OCI-LY3 (cell line): ENCODE results near the gene TPBGL.
A peak's percentile ranks its signal among the peaks of the same experiment; 100 is the strongest.

Experiments used
- H2AFZ ChIP-seq: fragments of 200-600, 300-600 bp; shearing (Covaris generic); 2 replicates; pipeline ENCODE4 v1.6.0; 2014; ENCODE audit warnings: antibody characterized with exemption, low read depth, low read length
- H3K27ac ChIP-seq: fragments of 200-600, 300-600 bp; sonication (generic); 2 replicates; pipeline ENCODE4 v1.5.1; 2014; ENCODE audit warnings: mild to moderate bottlenecking, low read length, moderate library complexity, mixed read lengths
- H3K27me3 ChIP-seq: fragments of 200-600, 300-600 bp; sonication (generic); 2 replicates; pipeline ENCODE4 v1.6.1; 2014; ENCODE audit warnings: low read depth, low read length, mixed read lengths
- H3K36me3 ChIP-seq: fragments of 200-600, 300-600 bp; sonication (generic); replicated peaks from 2 replicates; pipeline ENCODE3; 2014; ENCODE audit warnings: low read depth, low read length, mixed read lengths
- H3K4me1 ChIP-seq: fragments of 300-600, 200-600 bp; sonication (generic); 2 replicates; pipeline ENCODE4 v1.6.1; 2014; ENCODE audit warnings: low read length, mixed read lengths
- H3K4me2 ChIP-seq: fragments of 200-600, 300-600 bp; sonication (generic); 2 replicates; pipeline ENCODE4 v1.6.1; 2014; ENCODE audit warnings: low read length, mixed read lengths
- H3K4me3 ChIP-seq: fragments of 300-600, 200-600 bp; sonication (generic); 2 replicates; pipeline ENCODE4 v1.5.1; 2014; ENCODE audit warnings: antibody characterized with exemption, mild to moderate bottlenecking, low read length, moderate library complexity
- H3K79me2 ChIP-seq: fragments of 300-600, 200-600 bp; shearing (Covaris generic); 2 replicates; pipeline ENCODE4 v1.6.1; 2014; ENCODE audit warnings: mild to moderate bottlenecking, low read length, mixed read lengths
- H3K9ac ChIP-seq: fragments of 300-600, 200-600 bp; shearing (Covaris generic); 2 replicates; pipeline ENCODE4 v1.6.0; 2014; ENCODE audit warnings: mild to moderate bottlenecking, low read length, moderate library complexity
- H3K9me3 ChIP-seq: fragments of 200-600, 300-600 bp; shearing (Covaris generic); 2 replicates; pipeline ENCODE4 v1.6.1; 2014; ENCODE audit warnings: low read length, mixed read lengths; ENCODE audit not compliant: insufficient read depth
- H4K20me1 ChIP-seq: fragments of 200-600, 300-600 bp; sonication (generic); 2 replicates; pipeline ENCODE4 v1.6.1; 2016; ENCODE audit warnings: low read length, mixed read lengths; ENCODE audit not compliant: insufficient read depth
- CTCF ChIP-seq: fragments of 200-600, 300-600 bp; sonication (generic); IDR thresholded peaks from 2 replicates; pipeline ENCODE4 v1.5.1; 2014; ENCODE audit warnings: antibody characterized with exemption, low read length, low read depth
- EZH2phosphoT487 ChIP-seq: fragments of 200-600 bp; shearing (Covaris generic); IDR thresholded peaks from 2 replicates; pipeline ENCODE4 v1.6.1; 2018; ENCODE audit warnings: antibody characterized with exemption, mixed run types, low read depth

Gene TPBGL

DNA sequence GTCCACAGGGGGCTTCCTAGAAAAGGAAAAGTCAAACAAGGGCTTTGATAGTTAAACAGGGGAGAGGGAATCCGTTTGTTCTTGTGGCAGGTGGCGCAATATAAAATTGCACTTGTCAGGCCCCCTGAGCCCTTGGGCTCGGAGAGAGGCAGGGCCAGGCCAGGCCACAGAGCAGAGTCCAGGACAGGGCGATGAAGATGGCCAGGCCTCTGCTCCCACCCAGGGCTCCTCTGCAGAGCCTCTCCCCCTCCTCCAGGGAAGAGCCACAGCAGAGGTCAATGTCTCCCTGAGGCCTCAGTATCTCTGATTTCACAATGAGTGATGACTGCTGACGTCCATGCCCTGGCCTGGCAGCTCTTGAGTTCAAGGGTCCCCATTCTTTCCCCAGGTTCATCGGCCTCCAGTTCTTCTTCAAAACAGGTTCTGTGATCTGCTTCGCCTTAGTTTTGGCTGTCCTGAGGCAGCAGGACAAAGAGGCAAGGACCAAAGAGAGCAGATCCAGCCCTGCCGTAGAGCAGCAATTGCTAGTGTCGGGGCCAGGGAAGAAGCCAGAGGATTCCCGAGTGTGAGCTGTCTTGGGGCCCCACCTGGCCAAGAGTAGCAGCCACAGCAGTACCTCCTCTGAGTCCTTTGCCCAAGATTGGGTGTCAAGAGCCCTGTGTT lies 36.4 kb upstream of the TPBGL start:
- Histone ChIP-seq H3K36me3 (no peaks in the 10 kb centered on the region), H3K9ac (no peak overlapping the region), H4K20me1 (no peaks in the 10 kb centered on the region)

GRCh38 chr11:75204685-75205563 lies 35.6 kb upstream of the TPBGL start:
- no peaks in the 10 kb centered on the region for H4K20me1 ChIP-seq
- H3K27me3 ChIP-seq: peaks cover 7% of the 10 kb centered on the region
- no peaks in the 10 kb centered on the region for H3K9me3 ChIP-seq
- no peak overlapping the region for H2AFZ ChIP-seq
- H3K4me2 ChIP-seq: peak overlapping the region; percentile 11; the same call in 1 of the 2 replicates
- no peak overlapping the region for H3K27ac ChIP-seq
- H3K4me1 ChIP-seq: peaks cover 6% of the 10 kb centered on the region
- H3K36me3 ChIP-seq: no peaks in the 10 kb centered on the region
- H3K4me3 ChIP-seq: no peak overlapping the region
- H3K9ac ChIP-seq: no peak overlapping the region
- no peaks in the 10 kb centered on the region for H3K79me2 ChIP-seq
- TF ChIP-seq CTCF (peak; percentile 99), EZH2phosphoT487 (no peak)

More for the DNA sequence above, 36.4 kb upstream of the TPBGL start:
- no peak for TF ChIP-seq CTCF
- no peak for TF ChIP-seq EZH2phosphoT487
- Histone ChIP-seq H3K4me2 (no peak overlapping the region), H3K4me3 (no peak overlapping the region), H3K27ac (no peak overlapping the region), H3K9me3 (no peaks in the 10 kb centered on the region), H3K4me1 (peaks cover 6% of the 10 kb centered on the region), H3K27me3 (peaks cover 2% of the 10 kb centered on the region; the same call in 1 of the 2 replicates), H3K79me2 (no peaks in the 10 kb centered on the region), H2AFZ (no peak overlapping the region)

- H3K4me2 ChIP-seq: no peak overlapping the region
- no peak overlapping the region for H3K27ac ChIP-seq
- no peak overlapping the region for H2AFZ ChIP-seq
- H3K27me3 ChIP-seq: peaks cover 7% of the 10 kb centered on the region
- no peaks in the 10 kb centered on the region for H3K36me3 ChIP-seq
- no peak overlapping the region for H3K4me3 ChIP-seq
- H3K4me1 ChIP-seq: peaks cover 6% of the 10 kb centered on the region
- no peak overlapping the region for H3K9ac ChIP-seq
- no peaks in the 10 kb centered on the region for H4K20me1 ChIP-seq
- H3K79me2 ChIP-seq: no peaks in the 10 kb centered on the region
- TF ChIP-seq CTCF (no peak), EZH2phosphoT487 (no peak)
- H3K9me3 ChIP-seq: no peaks in the 10 kb centered on the region
Observed at GRCh38 chr11:75205564-75206020, 35.0 kb upstream of the TPBGL start.

- Histone ChIP-seq H3K9me3 (no peaks in the 10 kb centered on the region), H4K20me1 (0 out of 2 replicates have a peak, but pooled peaks cover 3% of the 10 kb centered on the region), H3K4me2 (no peak overlapping the region), H3K79me2 (no peaks in the 10 kb centered on the region), H3K4me3 (no peak overlapping the region), H2AFZ (no peak overlapping the region), H3K27ac (no peak overlapping the region), H3K36me3 (no peaks in the 10 kb centered on the region), H3K27me3 (peaks cover 13% of the 10 kb centered on the region), H3K4me1 (peaks cover 6% of the 10 kb centered on the region), H3K9ac (no peak overlapping the region)
- TF ChIP-seq EZH2phosphoT487: no peak
- TF ChIP-seq CTCF: no peak
Observed at GRCh38 chr11:75208446-75208845, 32.1 kb upstream of the TPBGL start.
